Kidney tubule cell (primary cell): ENCODE results near the gene CCBE1.
"Not testable (repeated sequence)": the region's sequence is repeated elsewhere in the genome, so short reads cannot be mapped to it uniquely, and the experiment has no call there.

Experiments
- DNase-seq: peaks from one replicate; pipeline ENCODE4 v3.0.0-alpha.2; 2018; ENCODE audit warnings: low spot score

CCBE1 gene

GRCh38 chr18:59539108-59539507 lies 158.1 kb downstream of the CCBE1 start:
- DNase-seq = no peak

GRCh38 chr18:59537579-59537978 lies 159.6 kb downstream of the CCBE1 start:
- no peak for DNase-seq

- no peak for DNase-seq
Observed at GRCh38 chr18:59536166-59536565, 161.1 kb downstream of the CCBE1 start.

GRCh38 chr18:59535055-59535454 lies 162.2 kb downstream of the CCBE1 start:
- DNase-seq = no peak

GRCh38 chr18:59528866-59529265 lies 168.4 kb downstream of the CCBE1 start:
- DNase-seq = no peak

- DNase-seq = no peak
Observed at GRCh38 chr18:59520562-59521355, 176.5 kb downstream of the CCBE1 start.

GRCh38 chr18:59518705-59519104 lies 178.5 kb downstream of the CCBE1 start:
- no peak for DNase-seq

GRCh38 chr18:59517446-59518165 lies 179.6 kb downstream of the CCBE1 start:
- no peak for DNase-seq

- DNase-seq = peak; percentile 74
Observed at GRCh38 chr18:59516356-59517155, 180.7 kb downstream of the CCBE1 start.

- DNase-seq = not testable (repeated sequence)
Observed at GRCh38 chr18:59515956-59516355, 181.3 kb downstream of the CCBE1 start.

- DNase-seq = no peak
Observed at GRCh38 chr18:59515147-59515546, 182.1 kb downstream of the CCBE1 start.

- peak; percentile 10 for DNase-seq
Observed at GRCh38 chr18:59514203-59514602, 183.0 kb downstream of the CCBE1 start.

- DNase-seq = no peak
Observed at GRCh38 chr18:59512025-59512755, 185.0 kb downstream of the CCBE1 start.

GRCh38 chr18:59509481-59510442 lies 187.5 kb downstream of the CCBE1 start:
- DNase-seq = no peak

GRCh38 chr18:59505356-59505755 lies 191.9 kb downstream of the CCBE1 start:
- no peak for DNase-seq

- DNase-seq = peak; percentile 42
Observed at GRCh38 chr18:59502274-59503175, 194.7 kb downstream of the CCBE1 start.

- DNase-seq = peak; percentile 14
Observed at GRCh38 chr18:59501920-59502273, 195.3 kb downstream of the CCBE1 start.

GRCh38 chr18:59500765-59501164 lies 196.5 kb downstream of the CCBE1 start:
- DNase-seq = peak; percentile 1

GRCh38 chr18:59498506-59499086 lies 198.6 kb downstream of the CCBE1 start:
- no peak for DNase-seq
